ENCODE data around the gene SULT6B1.
"Not testable (repeated sequence)": the region's sequence is repeated elsewhere in the genome, so short reads cannot be mapped to it uniquely, and the experiment has no call there.

SULT6B1 gene

DNA sequence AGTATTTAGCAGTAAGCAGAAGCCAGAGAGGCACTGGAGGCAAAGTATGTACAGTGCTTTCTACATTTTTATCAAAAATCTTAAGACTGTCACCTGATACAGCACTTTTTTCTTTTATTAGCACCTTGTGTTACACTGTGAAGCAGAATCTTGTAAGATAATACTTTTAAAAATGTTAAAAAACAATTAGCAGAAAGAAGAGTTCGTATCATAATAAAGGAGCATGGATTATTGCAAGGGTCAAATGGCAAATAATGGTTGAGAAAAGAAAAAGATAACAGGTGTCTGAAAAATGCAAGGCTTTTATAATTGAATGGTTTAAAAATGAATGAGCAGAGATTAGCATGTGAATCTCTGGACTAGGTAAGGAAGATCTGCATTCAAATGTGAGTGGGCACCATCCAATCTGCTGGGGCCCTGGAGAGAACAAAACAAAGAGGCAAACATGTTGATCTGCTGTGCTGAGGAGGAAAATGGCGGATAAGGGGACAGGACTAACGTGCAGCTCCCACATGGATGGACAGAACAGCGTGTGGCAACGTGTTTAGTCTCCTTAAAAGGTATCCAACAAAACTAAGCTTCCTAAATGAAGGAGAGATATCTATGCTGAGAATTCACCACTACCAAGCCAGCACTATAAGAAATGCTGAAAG lies 17.3 kb upstream of the SULT6B1 start:
- FAIRE-seq (peak; percentile 48), DNase-seq (ENCODE audit: insufficient read length, low spot score) (no peak)
- no peak for TF ChIP-seq POLR2A (IDR thresholded peaks at IDR 0.05; ENCODE audit: low read depth, low read length)

- FAIRE-seq; DNase-seq (ENCODE audit: insufficient read length, low spot score): not testable (repeated sequence)
Observed at GRCh38 chr2:37205071-37205661, 16.7 kb upstream of the SULT6B1 start.

DNA sequence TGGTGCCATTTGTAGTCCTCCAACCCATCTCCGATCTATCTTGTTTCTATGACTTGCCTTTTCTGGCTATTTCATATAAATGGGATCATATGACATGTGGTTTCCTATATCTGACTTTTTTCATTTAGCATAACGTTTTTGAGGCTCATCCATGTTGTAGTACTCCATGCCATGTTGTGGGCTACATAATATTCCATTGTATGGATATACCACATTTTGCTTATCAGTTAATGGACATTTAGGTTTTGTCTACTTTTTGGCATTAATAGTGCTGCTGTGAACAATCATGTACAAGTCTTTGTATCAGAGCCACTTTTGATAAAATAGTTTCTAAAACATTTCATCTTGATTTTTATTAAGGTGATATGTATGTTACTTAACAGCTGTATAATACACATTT lies 15.2 kb upstream of the SULT6B1 start:
- DNase-seq (ENCODE audit: insufficient read length, low spot score), result no peak
- TF ChIP-seq POLR2A (IDR thresholded peaks at IDR 0.05; ENCODE audit: low read depth, low read length), result no peak
- peak; percentile 6 for FAIRE-seq

- DNase-seq (ENCODE audit: insufficient read length, low spot score), result no peak
- no peak for TF ChIP-seq POLR2A (IDR thresholded peaks at IDR 0.05; ENCODE audit: low read depth, low read length)
- FAIRE-seq, result no peak
Observed at GRCh38 chr2:37201766-37202165, 13.3 kb upstream of the SULT6B1 start.

DNA sequence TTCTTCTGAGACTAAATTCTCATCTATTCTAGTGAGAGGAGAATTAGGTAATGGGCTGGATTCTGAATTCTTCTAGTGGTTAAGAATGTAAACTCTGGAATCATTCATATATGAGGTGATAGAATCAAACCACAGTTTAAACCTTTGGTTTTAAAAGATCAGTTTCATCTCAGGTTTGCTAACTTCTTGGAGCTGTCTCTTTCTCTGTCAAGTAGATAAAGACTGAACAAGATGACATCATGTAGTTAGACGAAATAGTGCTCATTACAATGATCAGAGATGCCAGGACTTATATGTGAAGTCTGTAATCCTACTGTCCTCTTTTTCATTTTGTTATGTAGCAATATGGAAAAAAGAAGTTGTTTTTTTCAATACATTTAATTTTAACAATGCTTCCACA lies 12.7 kb upstream of the SULT6B1 start:
- DNase-seq (ENCODE audit: insufficient read length, low spot score) (no peak), FAIRE-seq (no peak)
- no peak for TF ChIP-seq POLR2A (IDR thresholded peaks at IDR 0.05; ENCODE audit: low read depth, low read length)

DNA sequence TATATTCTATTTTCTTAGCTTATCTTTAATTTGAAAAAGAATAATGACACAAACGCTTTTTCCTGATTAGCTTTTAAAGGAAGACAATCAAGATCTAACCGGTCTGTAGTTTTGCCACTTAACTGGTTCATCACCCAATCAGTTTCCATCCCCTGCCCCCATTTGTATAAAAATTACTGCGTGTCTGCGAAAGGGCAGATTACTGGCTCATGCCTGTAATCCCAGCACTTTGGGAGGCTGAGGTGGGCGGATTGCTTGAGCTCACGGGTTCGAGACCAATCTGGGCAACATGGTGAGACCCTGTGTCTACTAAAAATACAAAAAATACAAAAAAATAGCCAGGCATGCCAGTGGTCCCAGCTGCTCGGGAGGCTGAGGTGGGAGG lies 10.2 kb upstream of the SULT6B1 start:
- no peak for DNase-seq (ENCODE audit: insufficient read length, low spot score)
- no peak for TF ChIP-seq POLR2A (IDR thresholded peaks at IDR 0.05; ENCODE audit: low read depth, low read length)
- no peak for FAIRE-seq

DNA sequence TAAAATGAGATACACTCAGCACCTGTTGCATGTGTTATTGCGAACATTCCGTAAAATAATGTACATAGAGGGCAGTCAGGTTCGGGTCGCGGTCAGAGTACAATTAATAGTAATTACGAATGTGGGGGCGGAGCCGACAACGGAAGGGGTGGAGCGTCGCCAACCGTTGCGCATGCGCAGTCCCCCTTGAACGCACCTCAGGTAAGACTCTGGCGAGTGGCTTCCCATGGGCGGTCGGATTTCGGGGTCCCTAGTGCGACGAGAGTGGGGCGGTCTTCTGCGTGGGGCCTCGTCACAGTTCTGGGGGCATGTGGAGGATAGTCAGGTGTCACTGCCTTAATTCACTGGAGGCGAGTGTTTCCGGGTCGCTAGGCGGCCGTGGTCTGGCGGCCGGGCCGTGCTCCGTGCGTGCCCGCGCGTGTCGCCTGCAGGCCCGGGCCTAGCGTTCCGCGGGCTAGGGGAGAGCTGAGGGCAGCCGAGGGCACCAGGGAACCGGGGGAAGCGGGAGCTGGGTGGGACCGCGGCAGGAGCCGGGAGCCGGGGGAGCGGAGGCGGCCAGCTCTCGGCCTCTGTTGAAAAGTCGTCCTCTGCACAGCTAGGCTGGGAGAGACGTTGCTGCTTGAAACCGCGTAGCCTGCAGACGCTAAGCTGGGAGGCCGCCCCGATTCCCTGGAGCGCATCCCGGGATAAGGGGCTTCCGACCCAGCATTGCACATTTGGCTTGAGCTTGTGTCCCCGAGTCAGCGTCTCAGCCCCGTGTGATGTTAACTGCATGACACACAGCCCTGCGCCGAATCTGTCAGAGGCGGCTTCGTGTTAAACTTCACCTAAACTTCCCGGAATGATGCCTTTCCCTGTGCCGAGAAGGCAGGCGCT lies 8.1 kb upstream of the SULT6B1 start, which contains the start of gene CEBPZOS:
CEBPZOS (plus strand) TSS at position 177 of the 876 bp plus-strand sequence. CDS start 3,209 bp downstream, outside the sequence.
- TF ChIP-seq POLR2A (IDR thresholded peaks at IDR 0.05; ENCODE audit: low read depth, low read length), result peak; percentile 84
- FAIRE-seq (peak; percentile 68), DNase-seq (ENCODE audit: insufficient read length, low spot score) (peak; percentile 56)

- DNase-seq (ENCODE audit: insufficient read length, low spot score); FAIRE-seq: not testable (repeated sequence)
Observed at GRCh38 chr2:37195862-37196319, 7.4 kb upstream of the SULT6B1 start.

DNA sequence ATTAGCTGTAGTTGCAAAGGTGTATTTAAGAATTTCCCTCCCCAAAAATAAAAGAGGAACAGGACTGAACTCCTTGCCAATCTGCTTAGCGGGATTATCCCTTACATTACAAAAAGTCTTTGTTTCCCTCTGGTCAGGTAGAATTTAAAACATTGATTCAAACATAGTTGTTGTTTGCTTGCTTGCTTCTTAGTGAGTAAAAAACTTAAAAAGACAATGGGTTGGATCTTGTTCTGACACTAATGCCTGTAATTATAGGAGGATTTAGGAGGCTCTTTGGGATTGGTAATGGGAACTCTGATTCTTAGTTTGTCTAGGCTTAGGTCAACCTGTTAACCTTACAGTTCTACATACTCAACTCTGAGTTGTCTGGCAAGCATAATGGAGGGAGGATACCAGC lies 4.1 kb upstream of the SULT6B1 start:
- DNase-seq (ENCODE audit: insufficient read length, low spot score), result no peak
- FAIRE-seq, result no peak
- TF ChIP-seq POLR2A (IDR thresholded peaks at IDR 0.05; ENCODE audit: low read depth, low read length), result no peak

GRCh38 chr2:37191747-37192146 lies 3.3 kb upstream of the SULT6B1 start:
- no peak for FAIRE-seq
- TF ChIP-seq POLR2A (IDR thresholded peaks at IDR 0.05; ENCODE audit: low read depth, low read length), result no peak

DNA sequence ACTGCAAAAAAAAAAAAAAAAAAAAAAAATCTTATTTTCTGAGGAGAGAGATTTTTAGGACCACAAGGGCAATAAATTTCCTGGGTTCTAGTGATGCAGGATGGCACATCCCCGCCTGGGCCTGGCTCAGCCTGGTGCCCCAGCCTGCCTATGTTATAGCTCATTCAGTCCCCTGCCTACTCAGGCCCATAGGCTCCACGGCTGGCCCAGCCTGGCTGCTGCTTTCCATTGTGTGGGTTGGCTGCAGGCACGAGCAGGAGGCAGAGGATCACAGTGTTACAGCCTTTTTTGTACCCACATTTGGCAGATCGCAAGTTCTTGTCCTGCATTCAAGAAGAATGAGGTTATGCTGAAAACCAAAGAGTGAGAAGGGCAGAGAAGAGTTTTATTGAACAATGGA lies 2.8 kb upstream of the SULT6B1 start:
- FAIRE-seq (no peak), DNase-seq (ENCODE audit: insufficient read length, low spot score) (no peak)
- no peak for TF ChIP-seq POLR2A (IDR thresholded peaks at IDR 0.05; ENCODE audit: low read depth, low read length)

More at GRCh38 chr2:37191747-37192146, 3.3 kb upstream of the SULT6B1 start:
- no peak for DNase-seq (ENCODE audit: insufficient read length, low spot score)

- no peak for TF ChIP-seq POLR2A (IDR thresholded peaks at IDR 0.05; ENCODE audit: low read depth, low read length)
- DNase-seq (ENCODE audit: insufficient read length, low spot score), result no peak
- FAIRE-seq, result no peak
Observed at GRCh38 chr2:37190290-37190689, 1.8 kb upstream of the SULT6B1 start.

DNA sequence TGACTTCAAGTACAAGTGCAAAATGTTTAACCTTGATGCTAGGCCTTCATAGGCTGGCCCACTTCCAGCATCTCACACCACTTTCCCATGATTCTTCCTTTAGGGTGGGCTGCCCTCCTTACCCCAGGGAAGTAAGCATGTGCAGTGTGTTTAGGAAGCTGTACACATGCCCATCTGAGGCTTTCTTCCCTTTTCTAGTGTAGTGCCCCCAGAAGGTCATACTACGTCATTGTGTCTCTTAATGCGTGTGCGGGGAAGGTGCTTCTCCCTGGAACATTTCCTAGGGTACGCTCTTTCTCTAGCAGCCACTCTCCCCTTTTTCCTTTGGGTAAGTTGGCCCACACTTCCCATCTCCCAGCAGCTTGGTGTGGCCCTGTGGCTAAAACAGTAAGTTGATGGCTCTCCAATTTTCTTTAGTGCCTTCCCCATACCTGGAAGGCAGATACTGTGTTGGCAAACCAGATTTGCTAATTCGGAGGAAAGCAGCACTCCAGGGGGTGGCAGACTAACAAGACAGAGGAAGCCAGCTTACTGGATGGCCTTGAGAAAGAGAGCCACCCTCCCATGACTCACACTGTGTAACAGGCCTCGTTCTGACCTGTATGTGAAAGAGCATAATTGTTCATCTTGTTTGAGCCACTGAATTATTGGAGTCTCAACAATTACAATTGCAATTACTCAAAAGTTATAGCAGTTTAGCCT lies 1.1 kb upstream of the SULT6B1 start:
- peak; percentile 74 for DNase-seq (ENCODE audit: insufficient read length, low spot score)
- peak; percentile 100 for FAIRE-seq
- TF ChIP-seq POLR2A (IDR thresholded peaks at IDR 0.05; ENCODE audit: low read depth, low read length), result no peak
